ENCODE results near the gene CTDP1.
"Not testable (repeated sequence)": the region's sequence is repeated elsewhere in the genome, so short reads cannot be mapped to it uniquely, and the experiment has no call there.

Gene CTDP1

DNA sequence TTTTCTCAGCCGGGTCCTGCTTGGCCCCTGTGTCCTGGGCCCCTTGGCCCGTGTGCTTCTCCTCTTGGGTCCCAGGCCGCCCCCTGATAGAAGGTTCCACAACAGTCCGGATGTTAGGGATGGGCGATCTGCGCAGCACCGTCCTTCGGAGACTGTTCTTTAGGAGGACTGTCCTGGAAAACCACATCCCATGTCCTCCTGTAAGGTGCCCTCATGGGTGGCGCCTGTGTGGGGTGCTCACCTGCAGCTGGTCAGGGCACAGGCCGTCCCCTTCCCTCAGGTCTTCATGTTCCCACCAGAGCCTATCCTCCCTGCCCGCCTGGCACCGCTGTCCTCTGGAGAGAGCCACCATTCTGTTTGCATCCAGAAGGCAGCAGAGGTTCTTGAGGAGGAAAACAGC, 50.0 kb downstream of the CTDP1 start:
- no peak for DNase-seq

DNA sequence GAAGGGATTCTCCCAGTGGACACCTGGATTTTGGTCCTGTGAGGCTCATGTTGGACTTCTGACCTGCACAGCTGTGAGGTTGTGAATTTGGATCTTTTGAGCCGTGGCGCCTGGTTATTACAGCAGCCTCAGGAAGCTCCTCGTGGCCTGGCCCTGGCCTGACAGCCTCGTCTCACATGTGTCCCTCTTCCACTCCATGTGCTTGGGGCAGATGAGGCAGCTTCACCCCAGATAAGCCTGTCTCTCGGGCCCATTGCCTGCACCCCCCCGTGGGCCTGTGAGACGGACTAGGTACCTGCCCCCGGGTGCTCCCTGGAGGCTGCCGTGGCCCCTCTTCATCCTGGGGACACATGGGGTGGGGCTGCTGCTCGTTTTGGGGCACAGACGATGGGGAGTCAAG, 51.2 kb downstream of the CTDP1 start:
- no peak for DNase-seq

DNA sequence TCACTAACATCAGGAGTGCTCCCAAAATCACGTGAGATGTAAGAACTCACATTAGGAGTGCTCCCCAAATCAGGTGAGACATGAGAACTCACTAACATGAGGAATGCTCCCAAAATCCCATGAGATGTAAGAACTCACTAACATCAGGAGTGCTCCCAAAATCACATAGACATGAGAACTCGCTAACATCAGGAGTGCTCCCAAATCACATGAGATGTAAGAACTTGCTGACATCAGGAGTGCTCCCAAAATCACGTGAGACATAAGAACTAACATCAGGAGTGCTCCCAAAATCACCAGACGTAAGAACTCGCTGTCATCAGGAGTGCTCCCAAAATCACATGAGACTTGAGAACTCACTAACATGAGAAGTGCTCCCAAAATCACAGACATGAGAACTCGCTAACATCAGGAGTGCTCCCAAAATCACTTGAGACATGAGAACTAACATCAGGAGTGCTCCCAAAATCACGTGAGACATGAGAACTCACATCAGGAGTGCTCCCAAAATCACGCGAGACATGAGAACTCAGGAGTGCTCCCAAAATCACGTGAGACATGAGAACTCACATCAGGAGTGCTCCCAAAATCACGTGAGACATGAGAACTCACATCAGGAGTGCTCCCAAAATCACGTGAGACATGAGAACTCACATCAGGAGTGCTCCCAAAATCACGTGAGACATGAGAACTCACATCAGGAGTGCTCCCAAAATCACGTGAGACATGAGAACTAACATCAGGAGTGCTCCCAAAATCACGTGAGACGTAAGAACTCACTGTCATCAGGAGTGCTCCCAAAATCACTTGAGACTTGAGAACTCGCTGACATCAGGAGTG, 52.5 kb downstream of the CTDP1 start:
- DNase-seq, result not testable (repeated sequence)

DNA sequence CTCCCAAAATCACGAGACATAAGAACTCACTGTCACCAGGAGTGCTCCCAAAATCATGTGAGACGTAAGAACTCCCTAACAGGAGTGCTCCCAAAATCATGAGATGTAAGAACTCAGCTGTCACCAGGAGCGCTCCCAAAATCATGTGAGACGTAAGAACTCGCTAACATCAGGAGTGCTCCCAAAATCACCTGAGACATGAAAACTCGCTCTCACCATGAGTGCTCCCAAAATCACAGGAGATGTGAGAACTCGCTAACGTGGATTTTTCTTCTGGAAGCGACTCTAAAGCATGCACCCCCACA, 53.1 kb downstream of the CTDP1 start:
- DNase-seq, result no peak

DNA sequence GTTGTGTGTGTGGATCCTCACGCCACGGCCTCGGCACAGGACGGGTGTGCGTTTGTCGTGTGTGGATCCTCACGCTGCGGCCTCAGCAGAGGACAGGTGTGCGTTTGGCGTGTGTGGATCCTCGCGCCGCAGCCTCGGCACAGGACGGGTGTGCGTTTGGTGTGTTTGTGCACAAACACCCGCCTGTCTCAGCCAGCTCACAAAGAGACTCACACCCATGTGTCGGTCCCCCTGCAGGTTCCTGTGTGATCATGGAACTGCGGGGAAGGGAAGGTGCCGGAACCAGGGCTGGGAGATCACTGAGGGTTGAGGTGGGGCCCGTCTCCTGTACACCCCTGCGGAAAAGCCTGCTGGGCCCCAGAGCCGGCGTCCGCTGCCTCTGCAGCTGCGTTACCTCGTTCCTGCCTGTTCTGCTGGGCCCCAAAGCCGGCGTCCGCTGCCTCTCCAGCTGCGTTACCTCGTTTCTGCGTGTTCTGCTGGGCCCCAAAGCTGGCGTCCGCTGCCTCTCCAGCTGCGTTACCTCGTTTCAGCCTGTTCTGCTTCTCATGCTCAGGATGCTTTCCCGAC, 53.6 kb downstream of the CTDP1 start:
- no peak for DNase-seq

DNA sequence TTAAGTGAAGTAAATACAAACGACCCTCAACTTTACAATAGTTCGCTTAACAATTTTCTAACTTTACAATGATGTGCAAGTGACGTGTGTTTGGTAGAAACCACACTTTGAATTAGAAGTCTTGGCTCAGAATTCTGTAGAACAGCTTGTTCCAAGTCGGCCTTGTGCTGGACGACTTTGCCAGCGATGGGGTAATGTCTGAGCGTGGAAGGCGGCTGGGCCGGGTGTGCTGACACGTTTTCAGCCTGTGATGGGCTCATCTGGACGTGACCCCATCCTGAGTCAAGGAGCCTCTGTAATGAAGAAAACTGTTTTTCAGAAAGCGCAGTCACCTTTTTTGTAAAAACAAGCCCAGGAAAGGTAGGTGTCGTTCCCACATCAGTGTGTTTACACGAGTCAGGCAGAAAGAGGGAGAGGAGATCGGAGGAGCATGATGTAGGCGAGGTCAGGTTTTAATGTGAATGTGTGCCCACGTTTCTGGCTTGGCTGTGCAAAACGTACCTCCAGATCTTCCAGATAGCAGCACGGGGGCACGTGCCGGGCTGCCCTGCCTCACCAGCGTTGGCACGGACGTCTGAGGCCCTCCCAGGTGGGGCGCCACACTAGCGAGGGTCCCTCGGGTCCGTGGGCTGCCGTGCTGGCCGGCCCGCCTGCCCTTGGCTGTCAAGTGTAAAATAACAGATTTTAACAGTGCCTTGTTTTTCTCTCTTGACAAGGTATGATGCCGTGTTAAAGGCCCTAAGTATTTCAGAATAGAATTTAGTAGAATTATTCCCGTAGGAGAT, 54.6 kb downstream of the CTDP1 start:
- no peak for DNase-seq

DNA sequence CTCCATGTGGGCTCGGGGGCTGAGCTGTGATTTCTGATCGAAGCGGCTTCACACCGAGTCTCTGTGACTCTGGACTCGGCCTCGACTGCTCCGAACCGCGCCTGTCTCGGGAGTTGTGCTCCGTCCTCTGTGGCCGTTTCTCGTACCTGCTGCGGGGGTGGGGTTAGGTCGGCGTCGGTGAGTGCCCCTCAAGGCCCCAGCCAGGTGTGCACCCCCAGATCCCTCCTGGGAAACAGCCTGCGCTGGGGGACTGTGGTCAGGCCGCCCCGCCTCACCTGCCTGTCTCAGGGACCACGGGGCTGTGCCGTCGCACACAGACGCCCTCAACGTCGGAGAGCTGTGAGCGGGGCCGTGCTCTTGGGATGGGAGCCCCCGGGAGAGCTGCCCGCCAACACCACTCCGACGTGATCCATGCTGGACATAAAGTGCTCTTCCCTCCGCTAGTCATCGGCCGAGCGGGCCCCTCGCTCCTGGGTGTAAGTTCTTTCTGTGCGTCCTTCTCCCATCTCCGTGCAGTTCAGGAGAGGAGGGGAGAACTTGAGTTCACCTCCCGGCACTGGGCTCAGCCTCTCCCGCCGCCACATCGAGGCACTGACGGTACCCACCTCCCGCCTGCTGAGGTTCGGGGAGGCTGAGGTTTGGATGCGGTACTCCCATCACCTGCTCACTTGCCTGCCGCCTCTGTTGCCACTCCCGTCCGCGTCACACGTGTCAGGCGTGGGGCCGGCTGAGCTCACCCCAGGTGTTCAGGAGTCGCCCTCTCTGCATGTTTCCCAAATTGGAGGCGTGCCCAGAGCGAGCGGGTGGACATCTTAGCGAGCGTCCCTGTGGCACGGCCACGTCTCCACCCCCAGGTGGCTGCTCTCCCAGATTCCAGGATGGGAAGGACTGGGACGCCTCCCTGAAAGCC, 55.7 kb downstream of the CTDP1 start:
- no peak for DNase-seq

DNA sequence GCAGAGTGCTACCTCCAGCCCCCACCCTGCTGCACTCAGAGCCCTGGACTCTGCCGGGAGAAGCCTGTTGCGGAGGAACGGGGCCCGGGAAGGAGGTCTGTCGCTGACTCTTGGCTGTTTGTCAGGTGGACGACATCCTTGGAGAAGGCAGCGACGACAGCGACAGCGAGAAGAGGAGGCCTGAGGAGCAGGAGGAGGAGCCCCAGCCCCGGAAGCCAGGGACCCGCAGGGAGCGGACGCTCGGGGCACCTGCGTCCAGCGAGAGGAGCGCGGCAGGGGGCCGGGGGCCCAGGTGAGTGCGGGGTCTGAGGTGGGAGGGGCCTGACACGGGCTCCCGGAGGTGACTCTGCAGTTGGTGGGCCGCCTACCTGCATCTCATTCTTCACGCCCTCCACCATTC, 56.6 kb downstream of the CTDP1 start:
- no peak for DNase-seq

DNA sequence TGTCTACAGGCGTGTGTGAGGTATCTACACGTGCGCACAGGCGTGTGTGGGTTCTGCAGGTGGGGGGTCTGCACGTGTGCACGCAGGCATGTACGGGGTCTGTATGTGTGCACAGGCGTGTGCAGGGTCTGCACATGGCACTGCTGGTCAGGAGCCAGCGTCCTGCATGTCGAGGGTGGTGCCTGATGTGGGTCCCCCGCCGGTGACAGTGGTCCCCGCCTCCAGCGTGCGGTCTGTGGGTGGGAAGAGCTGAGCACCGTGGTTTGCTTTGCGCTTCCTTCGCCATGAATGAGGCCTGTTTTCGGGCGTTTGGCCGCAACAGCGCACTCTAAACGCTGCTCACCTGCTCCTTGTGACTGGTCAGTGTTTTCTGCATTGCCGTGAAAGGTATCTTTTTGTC, 57.2 kb downstream of the CTDP1 start:
- DNase-seq, result no peak

DNA sequence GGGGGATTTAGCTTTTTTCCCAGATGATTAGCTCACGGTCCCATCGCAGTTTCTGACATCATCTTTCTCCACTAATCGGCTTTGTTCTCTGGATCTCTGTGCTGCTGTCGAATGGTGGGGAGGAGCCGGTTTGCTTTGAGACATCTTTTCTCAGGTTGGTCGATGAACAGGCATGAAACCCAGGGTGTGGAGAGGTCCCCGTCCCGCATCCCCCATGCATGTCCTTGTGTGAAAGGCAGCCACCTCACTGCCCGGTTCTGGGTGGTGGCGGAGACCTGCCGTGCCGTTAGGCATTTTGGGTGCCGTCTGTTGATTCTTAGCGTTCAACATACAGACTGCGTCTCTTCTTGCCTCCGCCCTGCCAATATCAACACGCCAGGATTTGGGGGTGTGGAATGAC, 57.8 kb downstream of the CTDP1 start:
- DNase-seq, result no peak

DNA sequence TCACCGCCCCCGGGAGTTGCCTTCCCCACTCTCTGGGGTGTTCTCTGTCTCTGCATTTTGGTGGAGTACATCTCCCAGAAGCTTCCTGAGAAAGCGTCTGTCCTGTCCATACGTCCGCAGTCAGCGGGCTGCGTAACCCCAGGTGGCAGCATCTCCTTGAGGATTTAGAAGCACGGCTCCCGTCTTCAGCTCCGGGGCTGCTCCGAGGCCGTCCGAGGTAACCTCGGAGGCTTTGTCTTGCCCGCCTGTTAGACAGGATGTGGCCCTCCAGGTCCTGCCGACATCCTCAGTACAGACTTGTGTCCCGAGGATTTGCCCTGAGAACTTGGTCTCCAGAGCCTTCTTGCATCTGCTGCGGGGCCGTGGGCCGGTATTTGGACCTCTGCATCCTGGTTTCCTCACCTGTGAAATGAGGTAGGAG, 58.4 kb downstream of the CTDP1 start:
- no peak for DNase-seq

DNA sequence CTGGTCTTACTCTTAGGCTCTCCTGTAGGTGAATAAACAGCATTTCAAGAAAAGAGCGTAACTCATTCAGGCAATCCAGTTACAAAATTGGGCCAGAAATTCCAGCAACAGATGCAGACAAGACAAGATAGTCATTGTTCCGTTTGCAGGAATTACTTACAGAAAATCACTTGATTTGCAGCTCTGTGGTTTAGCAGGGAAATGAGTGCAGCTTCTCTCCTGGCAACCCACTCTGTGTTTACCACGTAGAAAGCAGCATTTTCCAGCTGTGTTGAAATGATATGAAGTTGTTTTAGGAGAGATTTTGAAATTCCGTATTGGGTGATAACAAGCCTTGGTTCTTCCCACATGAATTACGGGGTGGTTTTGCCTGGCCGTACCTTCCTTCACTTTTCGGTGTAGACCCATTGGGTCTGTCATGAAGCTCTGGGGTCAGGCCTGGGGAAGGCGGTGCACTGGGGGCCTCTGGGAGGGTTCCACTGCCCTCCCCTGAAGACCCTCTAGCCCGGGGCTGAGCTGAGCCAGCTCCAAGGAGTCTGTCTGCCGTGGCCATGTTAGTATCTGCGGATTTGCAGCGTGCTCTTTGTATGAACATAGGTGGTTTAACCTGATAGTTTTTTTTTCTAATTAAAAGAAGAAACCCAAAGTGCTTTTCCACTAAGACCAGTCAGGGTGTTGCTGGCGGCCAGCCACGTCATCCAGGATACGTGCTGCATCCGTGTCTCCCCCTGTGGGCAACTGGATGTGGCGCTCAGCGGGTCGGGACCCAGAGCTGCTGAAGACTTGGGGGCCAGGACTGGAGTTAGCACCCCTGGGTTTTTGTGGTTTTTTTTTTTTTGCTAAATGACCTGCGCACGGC, 59.2 kb downstream of the CTDP1 start:
- DNase-seq, result no peak

DNA sequence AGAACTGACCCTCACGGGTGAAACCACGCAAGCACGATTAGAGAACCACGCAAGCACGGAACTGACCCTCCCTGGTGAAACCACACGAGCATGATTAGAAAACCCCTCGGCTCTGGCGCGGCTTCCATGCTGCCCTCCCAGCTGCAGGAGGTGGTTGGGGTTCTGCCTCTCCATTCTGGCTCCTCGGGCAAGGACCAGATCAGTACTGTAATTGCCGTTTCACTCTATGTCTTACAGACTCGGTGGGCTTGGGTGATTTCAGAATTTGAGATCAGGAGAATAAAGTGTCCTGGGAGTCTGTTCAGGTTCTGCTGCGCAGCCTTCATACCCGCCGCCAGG, 59.8 kb downstream of the CTDP1 start:
- no peak for DNase-seq

DNA sequence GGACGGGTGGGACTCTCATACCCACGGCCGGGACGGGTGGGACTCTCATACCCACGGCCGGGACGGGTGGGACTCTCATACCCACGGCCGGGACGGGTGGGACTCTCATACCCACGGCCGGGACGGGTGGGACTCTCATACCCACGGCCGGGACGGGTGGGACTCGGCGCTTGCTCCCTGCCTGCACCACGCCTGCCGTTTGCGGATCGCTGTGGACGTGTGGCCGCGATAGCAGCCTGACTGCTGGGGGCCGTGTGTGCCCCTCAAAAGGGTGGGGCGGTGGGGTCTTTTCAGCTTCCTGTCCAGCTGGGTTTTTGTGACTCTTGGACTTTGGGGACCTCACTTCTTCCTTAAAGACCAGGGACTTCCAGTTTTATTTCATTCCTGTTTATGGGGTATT, 60.4 kb downstream of the CTDP1 start:
- DNase-seq, result not testable (repeated sequence)

DNA sequence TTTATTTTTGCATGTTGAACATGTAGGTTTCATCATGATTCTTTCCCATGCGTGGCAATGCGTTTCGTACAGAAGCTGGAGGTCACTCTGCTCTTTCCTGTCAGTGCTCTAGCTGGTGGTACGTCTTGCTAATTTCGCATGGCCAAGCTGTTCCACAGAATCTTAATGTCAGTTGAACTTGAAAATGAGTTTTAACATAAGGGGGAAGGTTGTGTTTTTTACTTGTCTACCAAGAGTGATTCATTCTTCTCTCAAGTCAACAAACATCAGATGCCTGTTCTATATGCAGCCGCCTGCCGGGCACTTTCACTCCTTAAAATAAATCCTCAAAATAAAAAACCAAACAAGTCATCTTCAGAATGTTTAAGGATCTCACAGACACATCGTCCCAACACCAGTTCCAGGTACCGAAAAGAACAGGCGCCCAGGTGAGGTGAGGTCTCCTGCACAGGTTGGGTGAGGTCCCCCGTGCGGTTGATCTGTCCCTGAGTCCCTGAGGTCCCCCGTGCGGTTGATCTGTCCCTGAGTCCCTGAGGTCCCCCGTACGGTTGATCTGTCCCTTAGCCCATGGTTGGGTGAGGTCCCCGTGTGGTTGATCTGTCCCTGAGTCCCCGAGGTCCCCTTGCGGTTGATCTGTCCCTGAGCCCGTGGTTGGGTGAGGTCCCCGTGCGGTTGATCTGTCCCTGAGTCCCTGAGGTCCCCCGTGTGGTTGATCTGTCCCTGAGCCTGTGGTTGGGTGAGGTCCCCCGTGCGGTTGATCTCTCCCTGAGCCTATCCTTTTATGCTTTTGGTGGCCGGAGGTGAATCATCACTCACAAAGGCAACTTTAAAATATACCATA, 61.1 kb downstream of the CTDP1 start:
- DNase-seq, result no peak

DNA sequence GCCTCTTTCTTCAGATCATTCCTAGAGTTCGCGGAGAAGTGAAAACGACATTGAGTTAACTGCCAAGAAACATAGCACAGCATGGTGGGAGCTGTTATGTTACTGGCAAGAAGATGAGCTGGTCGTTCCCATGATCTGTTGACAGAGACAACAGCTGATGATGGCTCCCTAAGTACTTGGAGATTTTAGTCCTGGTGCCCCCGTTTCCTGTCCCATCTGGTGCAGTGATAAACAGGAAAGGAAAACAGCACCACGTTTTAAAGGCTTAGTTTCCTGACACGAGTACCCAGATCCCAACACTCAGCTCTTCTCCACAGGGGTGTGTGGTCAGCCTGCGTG, 61.7 kb downstream of the CTDP1 start:
- DNase-seq, result no peak

DNA sequence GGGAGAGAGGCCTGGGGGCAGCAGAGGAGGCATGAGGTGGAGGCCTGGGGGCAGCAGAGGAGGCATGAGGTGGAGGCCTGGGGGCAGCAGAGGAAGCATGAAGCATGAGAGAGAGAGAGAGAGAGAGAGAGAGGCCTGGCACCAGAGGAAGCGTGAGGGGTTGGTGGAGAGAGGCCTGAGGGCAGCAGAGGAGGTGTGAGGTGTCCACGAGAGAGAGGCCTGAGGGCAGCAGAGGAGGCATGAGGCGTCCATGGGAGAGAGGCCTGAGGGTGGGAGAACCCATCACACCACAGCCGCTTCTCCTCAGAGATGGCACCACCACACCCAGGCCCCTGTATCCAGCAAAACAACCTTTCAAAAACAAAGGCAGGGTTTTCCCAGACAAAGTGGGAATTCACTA, 62.5 kb downstream of the CTDP1 start:
- no peak for DNase-seq

DNA sequence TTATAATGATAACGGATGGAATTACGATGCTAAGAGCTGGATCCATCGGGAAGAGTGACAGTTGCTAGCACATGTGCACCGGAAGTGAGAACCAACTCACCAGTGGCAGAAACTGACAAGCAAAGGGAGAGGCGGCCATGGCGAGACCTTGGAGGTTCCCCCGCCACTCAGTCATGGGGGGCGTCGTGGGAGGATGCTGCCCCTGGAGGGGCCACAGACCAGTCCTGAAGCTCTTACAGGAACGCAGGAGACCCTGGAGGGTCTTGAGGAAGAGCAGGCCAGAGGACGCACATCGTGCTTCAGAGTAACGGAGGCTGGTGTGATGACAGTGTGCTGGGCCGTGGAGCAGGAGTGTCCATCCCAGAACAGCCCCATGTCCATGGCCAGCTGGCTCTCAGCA, 65.0 kb downstream of the CTDP1 start:
- no peak for DNase-seq

DNA sequence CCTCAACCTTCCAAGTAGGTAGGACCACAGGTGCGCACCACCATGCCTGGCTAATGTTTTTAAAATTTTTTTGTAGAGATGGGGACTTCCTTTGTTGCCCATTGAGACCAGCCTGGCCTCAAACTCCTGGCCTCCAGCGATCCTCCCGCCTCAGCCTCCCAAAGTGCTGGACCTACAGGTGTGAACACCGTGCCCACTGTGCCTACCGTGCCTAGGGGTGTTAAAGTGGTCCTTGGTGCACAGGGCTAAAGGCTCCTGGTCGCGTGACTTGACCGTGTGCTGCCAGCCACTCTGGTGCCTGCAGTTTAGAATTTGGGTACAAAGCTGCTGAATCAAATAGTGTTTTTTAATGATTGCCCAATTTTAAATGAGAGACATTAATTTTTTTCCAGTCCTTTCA, 67.1 kb downstream of the CTDP1 start:
- no peak for DNase-seq

DNA sequence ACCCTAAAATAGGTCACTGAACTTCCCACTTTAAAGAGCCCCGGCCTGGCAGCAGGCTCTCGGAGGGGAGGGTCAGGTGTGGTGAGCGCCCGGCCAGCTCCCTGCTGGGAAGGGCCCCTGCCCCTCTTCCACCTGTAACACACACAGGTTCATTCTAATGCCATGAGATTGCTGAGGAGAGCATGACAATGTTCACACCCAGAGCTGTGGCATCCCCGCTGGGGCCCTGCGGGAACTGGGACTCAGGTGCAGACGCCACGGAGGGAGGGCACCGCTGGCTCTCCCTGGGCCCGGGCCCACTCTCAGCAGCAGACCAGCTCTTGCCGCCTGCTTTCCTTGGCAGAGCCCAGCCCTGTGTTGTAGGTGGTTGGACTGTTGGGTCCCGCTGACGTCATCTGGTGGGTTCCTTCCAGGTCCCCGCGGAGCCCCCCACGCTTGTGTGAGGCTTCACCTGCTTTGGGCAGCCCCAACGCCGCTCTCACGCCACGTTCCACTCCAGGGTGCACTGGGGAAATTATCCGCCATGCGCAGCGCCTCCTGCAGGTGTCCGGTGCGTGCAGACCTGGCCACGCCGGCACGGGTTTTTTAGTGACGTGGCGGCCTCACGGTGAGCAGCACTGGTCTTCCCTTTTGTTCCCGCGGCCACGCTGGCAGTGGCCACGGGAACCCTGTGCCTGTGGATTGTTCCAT, 67.7 kb downstream of the CTDP1 start:
- no peak for DNase-seq

All from activated CD4-positive, alpha-beta T cell treated with anti-CD3 and anti-CD28 coated beads, Interleukin-2, amount 50 U/mL, for 1 hour (primary cell).